EL (cell line): ENCODE results near the gene ZNF836.

ENCODE experiments used
- DNase-seq: peaks from one replicate; pipeline ENCODE4 v3.0.0-alpha.2; 2016

Gene ZNF836

GRCh38 chr19:52187407-52187806, 16.0 kb upstream of the ZNF836 start:
- DNase-seq: no peak

- no peak for DNase-seq
These were observed 5.2 kb upstream of the ZNF836 start for GRCh38 chr19:52176574-52176973.

- no peak for DNase-seq
These were observed 926 bp upstream of the ZNF836 start for GRCh38 chr19:52172347-52172746.

GRCh38 chr19:52170863-52171320, 529 bp downstream of the ZNF836 start:
- peak; percentile 21 for DNase-seq

GRCh38 chr19:52170304-52170703, 1.1 kb downstream of the ZNF836 start:
- DNase-seq: peak; percentile 3

GRCh38 chr19:52155596-52156359, 15.6 kb downstream of the ZNF836 start:
- DNase-seq: no peak

GRCh38 chr19:52148256-52148655, 23.2 kb downstream of the ZNF836 start:
- no peak for DNase-seq

GRCh38 chr19:52142001-52142595, 29.3 kb downstream of the ZNF836 start:
- DNase-seq: no peak

- DNase-seq: no peak
These were observed 30.2 kb downstream of the ZNF836 start for GRCh38 chr19:52141203-52141602.

GRCh38 chr19:52140032-52140710, 31.2 kb downstream of the ZNF836 start:
- no peak for DNase-seq

- peak; percentile 94 for DNase-seq
These were observed 32.0 kb downstream of the ZNF836 start, which contains the start of gene ZNF616 for GRCh38 chr19:52139252-52140031. TSS of gene ZNF616 (minus strand) at chr19:52139938. CDS start at chr19:52130512, 9,426 bp downstream.

- no peak for DNase-seq
These were observed 32.5 kb downstream of the ZNF836 start for GRCh38 chr19:52138983-52139251.

GRCh38 chr19:52138278-52138982, 33.0 kb downstream of the ZNF836 start:
- DNase-seq: peak; percentile 30

GRCh38 chr19:52120286-52120685, 51.1 kb downstream of the ZNF836 start:
- DNase-seq: no peak

- no peak for DNase-seq
These were observed 55.8 kb downstream of the ZNF836 start for GRCh38 chr19:52115526-52116053.

GRCh38 chr19:52114691-52115090, 56.7 kb downstream of the ZNF836 start:
- DNase-seq: no peak

- DNase-seq: no peak
These were observed 58.8 kb downstream of the ZNF836 start for GRCh38 chr19:52112624-52113023.

- DNase-seq: no peak
These were observed 60.6 kb downstream of the ZNF836 start for GRCh38 chr19:52110780-52111179.
